Peyer's patch (tissue), 4 donors: ENCODE data around the gene TMEM170B. TPM values are rescaled to one million over a fixed set of nuclear protein-coding genes. Genes with fewer than 3 reads are reported as not detected.
A peak's percentile ranks its signal among the peaks of the same experiment; 100 is the strongest.

ENCODE experiments used
- DNase-seq, 3 donors: peaks; one replicate each; pipeline ENCODE4 v3.0.0-alpha.2; 2017 to 2019
- H3K27ac ChIP-seq, 4 donors: fragments of 200-600 bp; sonication (generic); one replicate each; pipeline ENCODE4 v1.5.1; 2016 to 2019
- H3K27me3 ChIP-seq, 2 donors: fragments of 200-600 bp; sonication (generic); one replicate each; pipeline ENCODE4 v1.5.1; 2019
- H3K36me3 ChIP-seq, 3 donors: fragments of 200-600 bp; sonication (generic); one replicate each; pipeline ENCODE4 v1.5.1; 2016 to 2019
- H3K4me1 ChIP-seq, 4 donors: fragments of 200-600 bp; sonication (generic); one replicate each; pipeline ENCODE4 v1.5.1; 2016 to 2019
- H3K4me3 ChIP-seq, 4 donors: fragments of 200-600 bp; sonication (generic); 1 replicate in 3 of 4; 2 replicates in 1 of 4; pipeline ENCODE4 v1.5.1; 2016 to 2019; ENCODE audit warnings: mild to moderate bottlenecking in 1 of 4
- H3K9me3 ChIP-seq, 4 donors: fragments of 200-600 bp; sonication (generic); one replicate each; pipeline ENCODE4 v1.5.1; 2016 to 2019; ENCODE audit warnings: mild to moderate bottlenecking in 1 of 4
- CTCF ChIP-seq, 6 experiments: fragments of 450-650 bp in 4 of 6; fragments of 200-600 bp in 2 of 6; sonication (generic) in 1 of 6; IDR thresholded peaks; one replicate each; pipeline ENCODE4 v1.5.1; 2017 to 2019; ENCODE audit warnings: antibody characterized with exemption in 6 of 6, mild to moderate bottlenecking in 3 of 6, moderate library complexity in 1 of 6
- POLR2A ChIP-seq, 2 donors: fragments of 450-650 bp; IDR thresholded peaks; one replicate each; pipeline ENCODE4 v1.5.1; 2017; ENCODE audit warnings: antibody characterized with exemption in 2 of 2, mild to moderate bottlenecking in 2 of 2, moderate library complexity in 2 of 2
- total RNA-seq, 4 donors: library from RNA; depleted of rRNA; stranded (reverse); fragments of >200 nt; gene quantifications; one replicate each; pipeline ENCODE4 v1.1.0, GENCODE V29; 2016

Gene TMEM170B
- total RNA-seq, 4 donors from 2014 or later, result 0.35 to 1.7 (median 0.96) TPM

GRCh38 chr6:11592294-11592906, 54.9 kb downstream of the TMEM170B start:
- no peaks in the 10 kb centered on the region for H3K4me1 ChIP-seq
- no peaks in the 10 kb centered on the region for H3K9me3 ChIP-seq
- TF ChIP-seq CTCF (IDR thresholded peaks at IDR 0.05) (no peak), POLR2A (IDR thresholded peaks at IDR 0.05) (no peak)
- no peaks in the 10 kb centered on the region for H3K27me3 ChIP-seq
- no peaks in the 10 kb centered on the region for H3K36me3 ChIP-seq
- H3K27ac ChIP-seq, result peak overlapping the region in 1 of 4 donors; percentile 25
- no peak overlapping the region for H3K4me3 ChIP-seq
- DNase-seq, result no peak

GRCh38 chr6:11593096-11593495, 55.5 kb downstream of the TMEM170B start:
- Histone ChIP-seq H3K27me3 (no peaks in the 10 kb centered on the region), H3K4me3 (no peak overlapping the region), H3K27ac (no peak overlapping the region), H3K9me3 (no peaks in the 10 kb centered on the region), H3K4me1 (no peaks in the 10 kb centered on the region), H3K36me3 (no peaks in the 10 kb centered on the region)
- TF ChIP-seq POLR2A (IDR thresholded peaks at IDR 0.05), result no peak
- no peak for TF ChIP-seq CTCF (IDR thresholded peaks at IDR 0.05)
- no peak for DNase-seq

- Histone ChIP-seq H3K4me3 (no peak overlapping the region), H3K27me3 (no peaks in the 10 kb centered on the region), H3K36me3 (no peaks in the 10 kb centered on the region), H3K27ac (no peak overlapping the region), H3K4me1 (no peaks in the 10 kb centered on the region), H3K9me3 (no peaks in the 10 kb centered on the region)
- TF ChIP-seq POLR2A (IDR thresholded peaks at IDR 0.05) (no peak), CTCF (IDR thresholded peaks at IDR 0.05) (no peak)
- DNase-seq, result no peak
These were observed 58.4 kb downstream of the TMEM170B start for GRCh38 chr6:11595903-11596302.

GRCh38 chr6:11596640-11597237, 59.2 kb downstream of the TMEM170B start:
- H3K36me3 ChIP-seq, result no peaks in the 10 kb centered on the region
- no peak overlapping the region for H3K4me3 ChIP-seq
- DNase-seq, result no peak
- H3K27ac ChIP-seq, result no peak overlapping the region
- no peaks in the 10 kb centered on the region for H3K9me3 ChIP-seq
- H3K27me3 ChIP-seq, result no peaks in the 10 kb centered on the region
- H3K4me1 ChIP-seq, result no peaks in the 10 kb centered on the region
- TF ChIP-seq POLR2A (IDR thresholded peaks at IDR 0.05), result no peak
- TF ChIP-seq CTCF (IDR thresholded peaks at IDR 0.05), result no peak

- H3K9me3 ChIP-seq, result no peaks in the 10 kb centered on the region
- no peak overlapping the region for H3K27ac ChIP-seq
- H3K27me3 ChIP-seq, result no peaks in the 10 kb centered on the region
- no peaks in the 10 kb centered on the region for H3K36me3 ChIP-seq
- TF ChIP-seq POLR2A (IDR thresholded peaks at IDR 0.05), result no peak
- TF ChIP-seq CTCF (IDR thresholded peaks at IDR 0.05), result no peak
- H3K4me1 ChIP-seq, result no peaks in the 10 kb centered on the region
- H3K4me3 ChIP-seq, result no peak overlapping the region
- DNase-seq, result no peak
These were observed 61.1 kb downstream of the TMEM170B start for GRCh38 chr6:11598687-11599086.
